ENCODE data around the gene MYT1.

The MYT1 gene

DNA sequence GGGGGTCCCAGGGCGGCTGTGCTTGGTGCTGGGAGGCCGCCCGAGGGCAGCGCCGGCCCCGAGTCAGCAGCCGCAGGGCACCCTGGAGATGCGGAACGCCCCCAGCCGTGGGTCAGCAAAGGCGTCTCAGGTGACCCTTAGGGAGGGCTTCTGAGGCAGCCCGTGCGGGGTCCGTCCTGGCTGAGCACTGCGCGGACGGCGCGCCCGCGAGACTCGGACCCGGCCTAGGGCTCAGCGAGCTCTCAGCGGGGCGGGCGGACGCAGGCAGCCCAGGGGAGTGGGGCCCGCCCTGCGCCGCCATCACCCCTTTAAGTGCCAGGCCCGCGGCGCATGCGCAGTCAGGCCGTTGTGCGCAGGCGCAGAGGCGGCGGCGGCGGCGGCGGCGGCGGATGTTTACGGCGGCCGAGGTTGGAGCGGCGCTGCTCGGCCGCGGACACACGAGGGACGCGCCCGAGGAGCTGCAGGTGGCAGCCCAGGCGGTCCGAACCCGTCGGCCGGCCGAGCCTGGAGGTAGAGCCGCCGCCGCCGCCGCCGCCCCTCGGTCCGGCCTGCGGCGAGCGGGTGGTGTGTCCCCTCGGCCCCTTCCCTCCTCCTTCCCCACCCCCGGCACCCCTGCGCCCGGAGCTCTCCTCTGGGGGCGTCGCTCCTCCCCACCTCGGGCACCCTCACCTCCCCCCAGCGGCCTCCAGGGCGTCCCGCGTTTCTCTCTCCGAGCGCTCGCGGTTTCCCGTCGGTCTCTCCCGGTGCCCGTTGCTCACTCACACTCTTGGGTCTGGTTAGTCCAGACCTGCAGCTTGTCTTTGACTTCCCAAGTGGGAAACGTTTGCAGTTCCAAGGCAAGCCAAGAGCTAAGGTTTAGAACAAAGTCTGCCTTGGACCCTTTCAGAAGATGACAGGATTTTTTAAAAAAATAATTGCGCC, 91.4 kb downstream of the MYT1 start, which contains the start of gene PCMTD2:
PCMTD2 (plus strand) TSS at position 388 of the 921 bp plus-strand sequence. CDS start 4,218 bp downstream, outside the sequence.
- TF ChIP-seq POLR2AphosphoS5 (IDR thresholded peaks at IDR 0.05; ENCODE audit: low read depth), result peak; percentile 57
- TF ChIP-seq, protein P1, sequence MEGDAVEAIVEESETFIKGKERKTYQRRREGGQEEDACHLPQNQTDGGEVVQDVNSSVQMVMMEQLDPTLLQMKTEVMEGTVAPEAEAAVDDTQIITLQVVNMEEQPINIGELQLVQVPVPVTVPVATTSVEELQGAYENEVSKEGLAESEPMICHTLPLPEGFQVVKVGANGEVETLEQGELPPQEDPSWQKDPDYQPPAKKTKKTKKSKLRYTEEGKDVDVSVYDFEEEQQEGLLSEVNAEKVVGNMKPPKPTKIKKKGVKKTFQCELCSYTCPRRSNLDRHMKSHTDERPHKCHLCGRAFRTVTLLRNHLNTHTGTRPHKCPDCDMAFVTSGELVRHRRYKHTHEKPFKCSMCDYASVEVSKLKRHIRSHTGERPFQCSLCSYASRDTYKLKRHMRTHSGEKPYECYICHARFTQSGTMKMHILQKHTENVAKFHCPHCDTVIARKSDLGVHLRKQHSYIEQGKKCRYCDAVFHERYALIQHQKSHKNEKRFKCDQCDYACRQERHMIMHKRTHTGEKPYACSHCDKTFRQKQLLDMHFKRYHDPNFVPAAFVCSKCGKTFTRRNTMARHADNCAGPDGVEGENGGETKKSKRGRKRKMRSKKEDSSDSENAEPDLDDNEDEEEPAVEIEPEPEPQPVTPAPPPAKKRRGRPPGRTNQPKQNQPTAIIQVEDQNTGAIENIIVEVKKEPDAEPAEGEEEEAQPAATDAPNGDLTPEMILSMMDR (IDR thresholded peaks at IDR 0.05; ENCODE audit: insufficient read depth, low read length), result no peak
- H3K27me3 ChIP-seq (ENCODE audit: insufficient read depth, poor library complexity, severe bottlenecking), result peaks cover 3% of the 10 kb centered on the region
- H3K27ac ChIP-seq (replicated peaks), result peak within 1 kb of the TSS; percentile 72
- peak; percentile 48 to 70 for DNase-seq (ENCODE audit: low read depth in 1 of 2, low spot score in 1 of 2)
- H3K4me3 ChIP-seq (replicated peaks; ENCODE audit: insufficient read depth, low read length), result peak within 1 kb of the TSS; percentile 83

DNA sequence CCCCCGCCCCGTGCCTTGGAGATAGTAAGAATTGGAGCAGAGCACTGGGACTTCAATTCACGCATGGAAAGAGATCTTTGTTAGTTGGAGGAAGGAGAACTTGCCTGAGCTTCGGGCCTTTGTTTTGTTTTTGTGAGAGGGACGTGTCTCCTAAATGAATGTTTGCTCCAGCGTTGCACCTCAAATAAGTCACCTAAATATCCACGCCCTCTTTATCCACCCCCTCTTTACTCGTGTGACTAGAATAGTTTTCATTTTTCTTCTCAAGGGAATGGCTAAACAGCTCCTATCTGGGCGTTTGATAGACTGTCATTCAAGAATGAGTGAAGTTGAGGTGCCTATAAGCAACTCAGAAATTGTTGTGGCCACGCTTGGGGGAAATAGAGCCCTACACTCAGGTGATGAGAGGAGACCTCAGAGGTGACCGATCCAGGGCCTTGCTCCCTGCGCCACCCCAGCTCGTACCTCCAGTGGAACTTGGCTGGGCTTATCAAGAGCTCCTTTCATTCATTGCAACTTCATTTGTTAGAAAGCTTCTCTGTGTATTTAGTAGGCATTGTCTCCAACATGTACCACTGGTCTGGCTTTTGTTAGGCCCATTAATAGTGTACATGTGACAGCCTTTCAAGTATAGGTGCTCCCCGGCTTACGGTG, 92.2 kb downstream of the MYT1 start:
- peak overlapping the region; percentile 83 for H3K4me3 ChIP-seq (replicated peaks; ENCODE audit: insufficient read depth, low read length)
- TF ChIP-seq, protein P2, sequence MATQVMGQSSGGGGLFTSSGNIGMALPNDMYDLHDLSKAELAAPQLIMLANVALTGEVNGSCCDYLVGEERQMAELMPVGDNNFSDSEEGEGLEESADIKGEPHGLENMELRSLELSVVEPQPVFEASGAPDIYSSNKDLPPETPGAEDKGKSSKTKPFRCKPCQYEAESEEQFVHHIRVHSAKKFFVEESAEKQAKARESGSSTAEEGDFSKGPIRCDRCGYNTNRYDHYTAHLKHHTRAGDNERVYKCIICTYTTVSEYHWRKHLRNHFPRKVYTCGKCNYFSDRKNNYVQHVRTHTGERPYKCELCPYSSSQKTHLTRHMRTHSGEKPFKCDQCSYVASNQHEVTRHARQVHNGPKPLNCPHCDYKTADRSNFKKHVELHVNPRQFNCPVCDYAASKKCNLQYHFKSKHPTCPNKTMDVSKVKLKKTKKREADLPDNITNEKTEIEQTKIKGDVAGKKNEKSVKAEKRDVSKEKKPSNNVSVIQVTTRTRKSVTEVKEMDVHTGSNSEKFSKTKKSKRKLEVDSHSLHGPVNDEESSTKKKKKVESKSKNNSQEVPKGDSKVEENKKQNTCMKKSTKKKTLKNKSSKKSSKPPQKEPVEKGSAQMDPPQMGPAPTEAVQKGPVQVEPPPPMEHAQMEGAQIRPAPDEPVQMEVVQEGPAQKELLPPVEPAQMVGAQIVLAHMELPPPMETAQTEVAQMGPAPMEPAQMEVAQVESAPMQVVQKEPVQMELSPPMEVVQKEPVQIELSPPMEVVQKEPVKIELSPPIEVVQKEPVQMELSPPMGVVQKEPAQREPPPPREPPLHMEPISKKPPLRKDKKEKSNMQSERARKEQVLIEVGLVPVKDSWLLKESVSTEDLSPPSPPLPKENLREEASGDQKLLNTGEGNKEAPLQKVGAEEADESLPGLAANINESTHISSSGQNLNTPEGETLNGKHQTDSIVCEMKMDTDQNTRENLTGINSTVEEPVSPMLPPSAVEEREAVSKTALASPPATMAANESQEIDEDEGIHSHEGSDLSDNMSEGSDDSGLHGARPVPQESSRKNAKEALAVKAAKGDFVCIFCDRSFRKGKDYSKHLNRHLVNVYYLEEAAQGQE (IDR thresholded peaks at IDR 0.05; ENCODE audit: insufficient replicate concordance, low read depth), result no peak
- TF ChIP-seq POLR2AphosphoS5 (IDR thresholded peaks at IDR 0.05; ENCODE audit: low read depth) (no peak), SPI1 (IDR thresholded peaks at IDR 0.05; ENCODE audit: borderline replicate concordance, low read depth) (no peak), GABPA (IDR thresholded peaks at IDR 0.05; ENCODE audit: low read depth) (no peak)
- TF ChIP-seq, protein P1 (IDR thresholded peaks at IDR 0.05; ENCODE audit: insufficient read depth, low read length), result no peak
- no peak for DNase-seq (ENCODE audit: low read depth in 1 of 2, low spot score in 1 of 2)
- no peaks in the 10 kb centered on the region for H3K27me3 ChIP-seq (ENCODE audit: insufficient read depth, poor library complexity, severe bottlenecking)
- peak overlapping the region; percentile 72 for H3K27ac ChIP-seq (replicated peaks)

DNA sequence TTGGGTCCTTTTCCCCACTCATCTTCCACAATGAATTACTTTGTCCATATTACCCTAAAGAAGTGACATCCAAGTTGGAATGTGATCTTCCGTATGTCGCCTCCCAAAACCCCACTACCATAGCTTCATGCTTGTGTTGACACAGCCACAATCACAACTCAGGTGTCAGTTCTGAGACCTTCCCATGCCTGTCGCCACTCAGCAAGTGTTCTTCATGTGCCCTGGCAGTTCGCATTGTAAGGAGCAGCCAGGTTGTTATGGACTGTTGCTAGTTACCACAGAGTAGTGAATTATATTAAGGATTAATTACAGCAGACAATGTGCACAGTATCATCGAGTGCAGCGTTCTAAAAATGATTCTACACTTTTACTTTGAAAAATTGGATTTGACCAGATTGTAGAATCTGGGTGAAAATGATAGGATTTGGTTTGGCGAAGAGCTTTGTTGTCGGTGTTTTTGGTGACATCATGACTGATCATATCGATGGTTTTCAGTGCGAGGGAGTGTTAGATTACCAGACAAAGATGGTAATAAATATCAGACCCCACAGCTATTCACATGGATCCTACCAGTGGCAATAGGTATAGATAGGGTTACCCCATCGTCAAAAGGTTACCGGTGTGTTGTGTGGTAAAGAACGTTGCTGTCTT, 93.0 kb downstream of the MYT1 start:
- TF ChIP-seq, protein P1 (IDR thresholded peaks at IDR 0.05; ENCODE audit: insufficient read depth, low read length), result no peak
- no peak for TF ChIP-seq SPI1 (IDR thresholded peaks at IDR 0.05; ENCODE audit: borderline replicate concordance, low read depth)
- TF ChIP-seq GABPA (IDR thresholded peaks at IDR 0.05; ENCODE audit: low read depth), result no peak
- no peak for TF ChIP-seq POLR2AphosphoS5 (IDR thresholded peaks at IDR 0.05; ENCODE audit: low read depth)
- TF ChIP-seq, protein P2 (IDR thresholded peaks at IDR 0.05; ENCODE audit: insufficient replicate concordance, low read depth), result no peak
- no peak overlapping the region for H3K4me3 ChIP-seq (replicated peaks; ENCODE audit: insufficient read depth, low read length)
- DNase-seq (ENCODE audit: low read depth in 1 of 2, low spot score in 1 of 2), result no peak
- H3K27ac ChIP-seq (replicated peaks), result no peak overlapping the region
- no peaks in the 10 kb centered on the region for H3K27me3 ChIP-seq (ENCODE audit: insufficient read depth, poor library complexity, severe bottlenecking)
